Progenitor cell of endocrine pancreas (in vitro differentiated cells): ENCODE data around the gene ITGAX. TPM values are rescaled to one million over a fixed set of nuclear protein-coding genes. Genes with fewer than 3 reads are reported as not detected.

Experiments used
- DNase-seq: peaks from one replicate; pipeline ENCODE4 v3.0.0; 2021; ENCODE audit warnings: low spot score; ENCODE audit not compliant: unreplicated experiment
- H3K27ac Mint-ChIP-seq: 2 replicates; pipeline ENCODE4 v1.8.0; 2021; ENCODE audit warnings: mild to moderate bottlenecking, moderate library complexity, mixed read lengths
- H3K27me3 Mint-ChIP-seq: 2 replicates; pipeline ENCODE4 v1.8.0; 2021; ENCODE audit warnings: mixed read lengths
- H3K36me3 Mint-ChIP-seq: 2 replicates; pipeline ENCODE4 v1.8.0; 2022; ENCODE audit warnings: mixed read lengths; ENCODE audit not compliant: insufficient read depth
- H3K4me1 Mint-ChIP-seq: 2 replicates; pipeline ENCODE4 v1.8.0; 2021; ENCODE audit warnings: low read depth, mixed read lengths
- H3K4me3 Mint-ChIP-seq: 2 replicates; pipeline ENCODE4 v1.8.0; 2021; ENCODE audit warnings: low read depth, mild to moderate bottlenecking, moderate library complexity, mixed read lengths
- H3K9me3 Mint-ChIP-seq: 2 replicates; pipeline ENCODE4 v1.8.0; 2021; ENCODE audit warnings: low read depth, mixed read lengths
- total RNA-seq: library from RNA; stranded (reverse); gene quantifications from 2 replicates; pipeline ENCODE4 v1.2.1, GENCODE V29; 2021
- TF ChIP-seq, protein P1 (sequence below): fragments of 200-600 bp; sonication (generic); IDR thresholded peaks from one replicate; pipeline ENCODE4 v1.5.0; 2021; ENCODE audit warnings: antibody characterized with exemption, mild to moderate bottlenecking; ENCODE audit not compliant: unreplicated experiment

The ITGAX gene
- total RNA-seq, 1 donor from 2014 or later = not detected

DNA sequence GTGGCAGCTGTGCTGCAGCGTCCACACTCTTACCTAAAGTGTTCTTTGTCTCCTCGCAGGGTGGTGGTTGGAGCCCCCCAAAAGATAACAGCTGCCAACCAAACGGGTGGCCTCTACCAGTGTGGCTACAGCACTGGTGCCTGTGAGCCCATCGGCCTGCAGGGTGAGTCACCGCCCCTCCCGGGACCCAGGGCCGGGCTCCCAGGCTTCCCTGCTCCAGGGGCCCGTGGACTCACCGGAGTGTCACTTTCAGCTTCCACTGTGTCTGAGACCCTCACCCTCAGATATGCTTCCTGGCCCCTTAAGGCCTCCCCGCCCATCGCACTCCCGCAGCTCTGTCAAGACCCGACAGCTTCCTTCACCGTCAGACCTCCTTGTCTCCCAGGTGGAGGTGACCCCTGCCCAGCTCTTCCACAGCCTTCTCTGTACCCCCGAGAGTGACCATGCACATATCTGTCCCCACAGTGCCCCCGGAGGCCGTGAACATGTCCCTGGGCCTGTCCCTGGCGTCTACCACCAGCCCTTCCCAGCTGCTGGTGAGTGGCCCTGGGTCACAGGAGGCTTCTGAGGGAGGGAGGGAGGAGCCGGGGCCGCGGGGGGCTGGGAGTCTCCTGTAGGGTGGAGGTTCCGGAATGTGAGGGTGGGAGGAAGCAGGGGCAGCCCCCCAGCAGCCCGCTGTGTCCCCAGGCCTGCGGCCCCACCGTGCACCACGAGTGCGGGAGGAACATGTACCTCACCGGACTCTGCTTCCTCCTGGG is 1.8 kb downstream of the ITGAX start:
- TF ChIP-seq, protein P1, sequence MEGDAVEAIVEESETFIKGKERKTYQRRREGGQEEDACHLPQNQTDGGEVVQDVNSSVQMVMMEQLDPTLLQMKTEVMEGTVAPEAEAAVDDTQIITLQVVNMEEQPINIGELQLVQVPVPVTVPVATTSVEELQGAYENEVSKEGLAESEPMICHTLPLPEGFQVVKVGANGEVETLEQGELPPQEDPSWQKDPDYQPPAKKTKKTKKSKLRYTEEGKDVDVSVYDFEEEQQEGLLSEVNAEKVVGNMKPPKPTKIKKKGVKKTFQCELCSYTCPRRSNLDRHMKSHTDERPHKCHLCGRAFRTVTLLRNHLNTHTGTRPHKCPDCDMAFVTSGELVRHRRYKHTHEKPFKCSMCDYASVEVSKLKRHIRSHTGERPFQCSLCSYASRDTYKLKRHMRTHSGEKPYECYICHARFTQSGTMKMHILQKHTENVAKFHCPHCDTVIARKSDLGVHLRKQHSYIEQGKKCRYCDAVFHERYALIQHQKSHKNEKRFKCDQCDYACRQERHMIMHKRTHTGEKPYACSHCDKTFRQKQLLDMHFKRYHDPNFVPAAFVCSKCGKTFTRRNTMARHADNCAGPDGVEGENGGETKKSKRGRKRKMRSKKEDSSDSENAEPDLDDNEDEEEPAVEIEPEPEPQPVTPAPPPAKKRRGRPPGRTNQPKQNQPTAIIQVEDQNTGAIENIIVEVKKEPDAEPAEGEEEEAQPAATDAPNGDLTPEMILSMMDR = no peak
- H3K4me1 Mint-ChIP-seq = no peaks in the 10 kb centered on the region
- H3K27me3 Mint-ChIP-seq = peaks cover 25% of the 10 kb centered on the region
- H3K4me3 Mint-ChIP-seq = no peak overlapping the region
- DNase-seq = no peak
- no peaks in the 10 kb centered on the region for H3K9me3 Mint-ChIP-seq
- H3K27ac Mint-ChIP-seq = no peak overlapping the region
- no peaks in the 10 kb centered on the region for H3K36me3 Mint-ChIP-seq

DNA sequence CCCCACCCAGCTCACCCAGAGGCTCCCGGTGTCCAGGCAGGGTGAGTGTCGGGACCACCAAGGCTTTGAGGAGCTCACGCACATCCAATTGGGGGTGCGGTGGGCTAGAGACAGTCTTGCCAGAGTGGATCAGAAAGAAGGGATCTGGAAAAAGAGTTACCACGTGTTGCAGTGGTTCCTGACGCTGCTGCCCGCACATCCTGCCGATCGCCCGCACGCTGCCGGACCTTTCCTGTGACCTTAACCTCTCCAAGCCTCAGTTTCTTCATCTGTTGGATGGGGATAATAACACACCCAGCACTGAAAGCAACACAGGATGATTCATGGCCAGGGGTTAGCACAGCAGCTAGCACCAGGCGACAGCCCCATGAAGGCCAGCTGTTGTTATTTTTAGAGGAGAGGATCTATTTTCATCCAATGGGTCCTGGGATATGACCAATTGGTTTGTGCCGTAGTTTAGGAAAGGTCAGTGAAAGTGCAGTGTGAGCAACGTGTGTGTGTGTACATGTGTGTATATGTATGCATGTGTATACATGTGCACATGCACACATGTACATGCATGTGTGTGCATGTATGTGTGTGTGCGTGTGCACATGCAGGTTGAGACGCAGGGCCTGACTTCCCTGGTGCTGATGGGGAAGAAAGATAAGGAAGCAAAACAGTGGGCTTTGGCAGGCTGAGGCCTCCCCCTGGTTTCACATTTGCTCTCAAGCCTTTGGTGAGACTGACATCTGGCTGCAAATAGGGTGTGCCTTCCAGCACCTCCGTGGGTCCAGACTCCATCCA is 2.5 kb downstream of the ITGAX start:
- Mint-ChIP-seq H3K9me3 (no peaks in the 10 kb centered on the region), H3K27ac (no peak overlapping the region), H3K27me3 (peaks cover 19% of the 10 kb centered on the region), H3K36me3 (no peaks in the 10 kb centered on the region), H3K4me1 (no peaks in the 10 kb centered on the region), H3K4me3 (no peak overlapping the region)
- TF ChIP-seq, protein P1 = no peak
- no peak for DNase-seq

DNA sequence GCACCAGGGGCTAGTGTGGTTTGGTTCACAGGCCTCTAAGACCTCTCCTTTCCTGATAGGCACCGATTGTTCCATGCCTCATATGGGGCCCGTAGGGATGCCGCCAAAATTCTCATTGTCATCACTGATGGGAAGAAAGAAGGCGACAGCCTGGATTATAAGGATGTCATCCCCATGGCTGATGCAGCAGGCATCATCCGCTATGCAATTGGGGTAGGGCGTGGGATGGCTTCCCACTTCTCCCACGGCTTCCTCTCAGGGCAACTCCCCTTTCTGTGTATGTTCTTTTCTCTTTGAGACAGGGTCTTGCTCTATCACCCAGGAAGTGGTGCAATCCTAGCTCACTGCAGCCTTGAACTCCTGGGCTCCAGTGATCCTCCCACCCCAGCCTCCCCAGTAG is 5.3 kb downstream of the ITGAX start:
- DNase-seq = no peak
- no peak overlapping the region for H3K4me3 Mint-ChIP-seq
- H3K9me3 Mint-ChIP-seq = no peaks in the 10 kb centered on the region
- H3K27ac Mint-ChIP-seq = no peak overlapping the region
- H3K27me3 Mint-ChIP-seq = peaks cover 10% of the 10 kb centered on the region
- no peaks in the 10 kb centered on the region for H3K4me1 Mint-ChIP-seq
- TF ChIP-seq, protein P1 = no peak
- no peaks in the 10 kb centered on the region for H3K36me3 Mint-ChIP-seq

DNA sequence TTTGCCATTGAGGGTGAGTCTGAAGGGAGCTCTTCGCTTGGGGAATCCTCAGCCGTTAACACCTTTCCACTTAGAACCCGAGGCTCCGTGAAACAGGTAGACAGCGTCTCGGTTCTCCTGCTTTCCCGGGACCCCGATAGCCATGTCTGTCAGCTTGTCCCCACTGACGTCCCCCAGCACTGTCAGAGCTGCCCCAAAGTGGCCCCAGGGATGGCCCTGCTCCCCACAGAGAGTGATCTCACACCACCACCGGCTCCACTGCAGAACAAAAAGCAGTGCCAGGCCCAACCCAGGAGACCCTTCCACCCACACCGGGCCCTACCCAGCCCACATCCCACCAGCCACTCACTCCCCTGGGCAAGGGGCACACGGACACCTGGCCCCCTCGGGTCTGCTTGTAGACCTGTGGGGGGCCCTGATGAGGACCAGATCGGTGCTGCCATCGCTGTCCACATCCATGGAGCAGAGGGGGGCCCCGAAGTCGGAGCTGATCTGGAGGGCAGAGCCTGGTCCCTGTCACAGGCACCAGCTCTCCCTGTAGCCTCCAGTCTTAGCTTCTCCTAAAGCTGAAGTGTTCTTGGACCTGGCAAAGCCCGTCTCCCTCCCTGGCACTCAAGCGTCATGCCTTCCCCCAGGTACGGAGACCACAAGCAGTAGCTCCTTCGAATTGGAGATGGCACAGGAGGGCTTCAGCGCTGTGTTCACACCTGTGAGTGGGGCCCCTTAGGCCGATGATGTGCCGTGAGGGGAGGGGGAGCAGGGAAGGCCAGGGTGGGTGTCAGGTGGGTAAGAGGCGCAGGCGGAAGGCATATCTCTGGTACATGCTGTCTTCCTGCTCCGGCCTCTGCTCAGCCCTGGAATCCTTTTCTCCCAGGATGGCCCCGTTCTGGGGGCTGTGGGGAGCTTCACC is 6.5 kb downstream of the ITGAX start:
- Mint-ChIP-seq H3K4me3 (no peak overlapping the region), H3K4me1 (no peaks in the 10 kb centered on the region), H3K27ac (no peak overlapping the region), H3K36me3 (no peaks in the 10 kb centered on the region), H3K27me3 (peaks cover 8% of the 10 kb centered on the region), H3K9me3 (no peaks in the 10 kb centered on the region)
- DNase-seq = no peak
- TF ChIP-seq, protein P1 = no peak
